Breast epithelium (tissue), 3 donors: ENCODE measurements around the gene FCN2.

ENCODE experiments used
- CTCF ChIP-seq, 3 donors: fragments of 450-650 bp; IDR thresholded peaks; one replicate each; pipeline ENCODE4 v1.5.1; 2016 to 2017; ENCODE audit warnings: antibody characterized with exemption in 3 of 3, mild to moderate bottlenecking in 3 of 3, moderate library complexity in 3 of 3
- POLR2A ChIP-seq: fragments of 450-650 bp; IDR thresholded peaks from one replicate; pipeline ENCODE4 v1.6.1; 2016; ENCODE audit warnings: antibody characterized with exemption, mild to moderate bottlenecking, moderate library complexity

DNA sequence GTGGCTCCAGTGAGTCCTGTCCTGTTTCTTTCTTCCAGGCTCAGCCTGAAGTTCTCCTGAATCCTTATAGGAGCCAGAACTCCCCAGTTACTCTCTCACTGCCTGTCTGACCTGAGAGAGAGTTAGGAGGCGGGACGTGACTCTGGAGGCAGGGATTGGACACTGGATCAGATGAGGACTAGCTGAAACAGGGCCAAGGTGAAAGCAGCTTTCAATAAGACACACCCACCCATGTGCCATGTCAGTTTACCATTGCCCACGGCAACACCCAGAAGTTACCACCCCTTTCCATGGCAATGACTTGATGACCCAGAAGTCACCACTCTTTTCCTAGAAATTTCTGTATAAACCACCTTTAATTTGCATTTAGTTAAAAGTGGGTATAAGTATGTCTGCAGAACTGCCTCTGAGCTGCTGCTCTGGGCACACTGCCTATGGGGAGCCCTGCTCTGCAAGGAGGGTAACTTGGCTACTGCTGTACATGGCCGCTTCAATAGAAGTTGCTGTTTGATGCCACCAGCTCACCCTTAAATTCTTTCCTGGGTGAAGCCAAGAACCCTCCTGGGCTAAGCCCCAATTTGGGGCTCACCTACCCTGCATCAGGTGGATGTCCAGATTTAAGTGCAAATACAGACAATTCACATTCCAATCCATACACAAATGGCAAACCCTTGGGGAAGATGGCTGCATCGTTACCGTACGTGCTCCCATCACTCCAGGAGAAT, 13.7 kb downstream of the FCN2 start:
- TF ChIP-seq CTCF (IDR thresholded peaks at IDR 0.05) (no peak), POLR2A (no peak)
